ENCODE measurements around the gene DAPK2. TPM values are rescaled to one million over a fixed set of nuclear protein-coding genes. Genes with fewer than 3 reads are reported as not detected.

The DAPK2 gene
- total RNA-seq, 1 experiment from 2014 or later: 1.4 TPM

DNA sequence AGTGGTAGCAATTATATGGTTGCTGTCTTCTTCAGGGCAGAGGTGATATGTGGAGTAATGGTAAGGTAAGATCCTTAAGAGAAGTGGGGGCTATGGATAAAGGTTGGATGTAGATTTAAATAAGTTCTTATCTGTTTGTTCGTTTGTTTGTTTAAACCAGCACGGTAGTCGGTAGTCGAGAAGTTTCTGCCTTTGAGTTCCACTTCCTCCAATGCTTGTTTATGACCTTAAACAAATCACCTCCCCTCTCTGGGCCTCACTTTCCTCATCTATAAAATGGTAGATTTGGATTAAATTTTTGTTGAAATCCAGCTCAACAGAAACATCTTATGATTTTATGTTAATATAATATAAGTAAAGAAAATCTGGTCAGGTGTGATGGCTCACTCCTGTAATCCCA, 11.8 kb downstream of the DAPK2 start:
- H3K27ac Mint-ChIP-seq (ENCODE audit: unreplicated experiment): no peak overlapping the region
- H3K27me3 ChIP-seq (replicated peaks; ENCODE audit: control insufficient read depth, insufficient read depth, low read length): no peaks in the 10 kb centered on the region
- H3K27me3 Mint-ChIP-seq (ENCODE audit: insufficient read depth, unreplicated experiment): no peaks in the 10 kb centered on the region
- no peaks in the 10 kb centered on the region for H3K36me3 Mint-ChIP-seq (ENCODE audit: insufficient read depth, unreplicated experiment)
- H3K36me3 ChIP-seq (ENCODE audit: control insufficient read depth, insufficient read depth, low read length): no peaks in the 10 kb centered on the region
- no peaks in the 10 kb centered on the region for H3K9me3 ChIP-seq
- ChIA-PET CTCF (no interaction called here), POLR2A (no interaction called here)
- intact Hi-C loops (cut with micrococcal nuclease; ENCODE audit: unreplicated experiment): no loop called here
- TF ChIP-seq, protein P1, sequence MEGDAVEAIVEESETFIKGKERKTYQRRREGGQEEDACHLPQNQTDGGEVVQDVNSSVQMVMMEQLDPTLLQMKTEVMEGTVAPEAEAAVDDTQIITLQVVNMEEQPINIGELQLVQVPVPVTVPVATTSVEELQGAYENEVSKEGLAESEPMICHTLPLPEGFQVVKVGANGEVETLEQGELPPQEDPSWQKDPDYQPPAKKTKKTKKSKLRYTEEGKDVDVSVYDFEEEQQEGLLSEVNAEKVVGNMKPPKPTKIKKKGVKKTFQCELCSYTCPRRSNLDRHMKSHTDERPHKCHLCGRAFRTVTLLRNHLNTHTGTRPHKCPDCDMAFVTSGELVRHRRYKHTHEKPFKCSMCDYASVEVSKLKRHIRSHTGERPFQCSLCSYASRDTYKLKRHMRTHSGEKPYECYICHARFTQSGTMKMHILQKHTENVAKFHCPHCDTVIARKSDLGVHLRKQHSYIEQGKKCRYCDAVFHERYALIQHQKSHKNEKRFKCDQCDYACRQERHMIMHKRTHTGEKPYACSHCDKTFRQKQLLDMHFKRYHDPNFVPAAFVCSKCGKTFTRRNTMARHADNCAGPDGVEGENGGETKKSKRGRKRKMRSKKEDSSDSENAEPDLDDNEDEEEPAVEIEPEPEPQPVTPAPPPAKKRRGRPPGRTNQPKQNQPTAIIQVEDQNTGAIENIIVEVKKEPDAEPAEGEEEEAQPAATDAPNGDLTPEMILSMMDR (IDR thresholded peaks at IDR 0.05; ENCODE audit: insufficient read depth in 1 of 2, low read depth in 1 of 2, low read length in 1 of 2, severe bottlenecking in 1 of 2, unreplicated experiment in 1 of 2): no peak
- no peaks in the 10 kb centered on the region for H3K9me3 Mint-ChIP-seq (ENCODE audit: unreplicated experiment)
- no peaks in the 10 kb centered on the region for H3K4me1 Mint-ChIP-seq (ENCODE audit: low read depth, unreplicated experiment)
- BruUV-seq (replicated peaks): no TSS peak
- no peak for DNase-seq
- no peak overlapping the region for H3K4me3 ChIP-seq (ENCODE audit: low read depth, low read length)
- H3K4me1 ChIP-seq: no peaks in the 10 kb centered on the region
- no peak overlapping the region for H3K4me3 Mint-ChIP-seq (ENCODE audit: unreplicated experiment)

DNA sequence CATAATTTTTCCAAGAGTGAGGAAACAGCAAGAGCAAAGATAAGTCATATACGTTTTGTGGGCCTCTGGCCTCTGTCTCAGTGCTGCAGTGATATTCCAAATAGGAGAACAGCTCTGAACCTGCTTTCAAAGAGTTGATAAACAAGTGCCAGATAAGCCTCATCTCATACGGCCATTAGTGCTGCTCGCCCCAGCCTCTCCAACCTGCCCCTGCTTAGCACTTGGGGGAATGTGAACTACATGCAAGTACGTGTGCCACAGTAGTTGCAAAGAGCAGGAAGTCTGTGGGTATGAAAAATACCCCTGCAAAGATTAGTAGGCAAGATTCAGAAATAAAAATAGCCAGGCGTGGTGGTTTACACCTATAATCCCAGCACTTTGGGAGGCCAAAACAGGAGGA, 14.0 kb downstream of the DAPK2 start:
- no TSS peak for BruUV-seq (replicated peaks)
- no peak overlapping the region for H3K4me3 Mint-ChIP-seq (ENCODE audit: unreplicated experiment)
- H3K4me1 ChIP-seq: no peaks in the 10 kb centered on the region
- no peaks in the 10 kb centered on the region for H3K9me3 Mint-ChIP-seq (ENCODE audit: unreplicated experiment)
- no peaks in the 10 kb centered on the region for H3K27me3 ChIP-seq (replicated peaks; ENCODE audit: control insufficient read depth, insufficient read depth, low read length)
- H3K27ac Mint-ChIP-seq (ENCODE audit: unreplicated experiment): no peak overlapping the region
- peaks cover 7% of the 10 kb centered on the region for H3K4me1 Mint-ChIP-seq (ENCODE audit: low read depth, unreplicated experiment)
- POLR2A ChIA-PET: no interaction called here
- H3K4me3 ChIP-seq (ENCODE audit: low read depth, low read length): no peak overlapping the region
- H3K27me3 Mint-ChIP-seq (ENCODE audit: insufficient read depth, unreplicated experiment): no peaks in the 10 kb centered on the region
- H3K36me3 ChIP-seq (ENCODE audit: control insufficient read depth, insufficient read depth, low read length): no peaks in the 10 kb centered on the region
- no peaks in the 10 kb centered on the region for H3K9me3 ChIP-seq
- TF ChIP-seq, protein P1 (IDR thresholded peaks at IDR 0.05; ENCODE audit: insufficient read depth in 1 of 2, low read depth in 1 of 2, low read length in 1 of 2, severe bottlenecking in 1 of 2, unreplicated experiment in 1 of 2): no peak
- H3K36me3 Mint-ChIP-seq (ENCODE audit: insufficient read depth, unreplicated experiment): no peaks in the 10 kb centered on the region
- intact Hi-C loops (cut with micrococcal nuclease; ENCODE audit: unreplicated experiment): no loop called here
- CTCF ChIA-PET: no interaction called here
- no peak for DNase-seq

DNA sequence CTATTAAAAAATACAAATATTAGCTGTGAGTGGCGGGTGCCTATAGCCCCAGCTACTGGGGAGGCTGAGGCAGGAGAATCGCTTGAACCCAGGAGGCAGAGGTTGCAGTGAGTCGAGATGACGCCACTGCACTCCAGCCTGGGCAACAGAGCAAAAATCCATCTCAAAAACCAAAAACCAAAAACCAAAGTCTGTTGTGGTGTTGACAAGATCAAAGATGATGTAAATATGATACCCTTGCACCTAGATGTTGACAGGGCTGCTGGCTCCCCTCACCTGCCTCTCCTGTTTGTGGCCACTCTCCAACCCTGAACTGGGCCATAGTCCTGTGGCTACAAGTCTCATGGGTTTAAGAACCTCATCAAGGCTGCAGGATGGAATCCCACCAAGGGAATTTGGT, 16.2 kb downstream of the DAPK2 start:
- no peaks in the 10 kb centered on the region for H3K9me3 ChIP-seq
- no TSS peak for BruUV-seq (replicated peaks)
- CTCF ChIA-PET: no interaction called here
- H3K4me1 Mint-ChIP-seq (ENCODE audit: low read depth, unreplicated experiment): peaks cover 7% of the 10 kb centered on the region
- no peaks in the 10 kb centered on the region for H3K27me3 Mint-ChIP-seq (ENCODE audit: insufficient read depth, unreplicated experiment)
- no peak for DNase-seq
- no peaks in the 10 kb centered on the region for H3K4me1 ChIP-seq
- no peaks in the 10 kb centered on the region for H3K36me3 ChIP-seq (ENCODE audit: control insufficient read depth, insufficient read depth, low read length)
- H3K4me3 Mint-ChIP-seq (ENCODE audit: unreplicated experiment): no peak overlapping the region
- TF ChIP-seq, protein P1 (IDR thresholded peaks at IDR 0.05; ENCODE audit: insufficient read depth in 1 of 2, low read depth in 1 of 2, low read length in 1 of 2, severe bottlenecking in 1 of 2, unreplicated experiment in 1 of 2): no peak
- no peak overlapping the region for H3K4me3 ChIP-seq (ENCODE audit: low read depth, low read length)
- no peaks in the 10 kb centered on the region for H3K9me3 Mint-ChIP-seq (ENCODE audit: unreplicated experiment)
- H3K36me3 Mint-ChIP-seq (ENCODE audit: insufficient read depth, unreplicated experiment): no peaks in the 10 kb centered on the region
- no peaks in the 10 kb centered on the region for H3K27me3 ChIP-seq (replicated peaks; ENCODE audit: control insufficient read depth, insufficient read depth, low read length)
- POLR2A ChIA-PET: no interaction called here
- intact Hi-C loops (cut with micrococcal nuclease; ENCODE audit: unreplicated experiment): no loop called here
- no peak overlapping the region for H3K27ac Mint-ChIP-seq (ENCODE audit: unreplicated experiment)
